ENCODE data around the gene PPHLN1. TPM values are rescaled to one million over a fixed set of nuclear protein-coding genes. Genes with fewer than 3 reads are reported as not detected.

PPHLN1 gene
- total RNA-seq, 2 donors from 2014 or later = 66.6 to 77.6 TPM

- H3K27ac Mint-ChIP-seq = no peak overlapping the region
- no peaks in the 10 kb centered on the region for H3K9me3 Mint-ChIP-seq
- H3K27me3 ChIP-seq (ENCODE audit: control insufficient read depth, insufficient read depth, low read length, poor library complexity, severe bottlenecking) = no peaks in the 10 kb centered on the region
- peaks cover 4% of the 10 kb centered on the region for H3K4me1 ChIP-seq (ENCODE audit: control insufficient read depth, insufficient read depth, low read length)
- WGBS, 2 experiments (ENCODE audit: insufficient coverage in 1 of 2, insufficient read length in 1 of 2) = 90% methylated on average over 2 of the region's 2 CpGs; no CpG with 5 or more reads in 1 of the 2 experiments
- no peaks in the 10 kb centered on the region for H3K9me3 ChIP-seq (ENCODE audit: control insufficient read depth, low read length)
- peaks cover 45% of the 10 kb centered on the region for H3K36me3 Mint-ChIP-seq (ENCODE audit: low read depth)
- TF ChIP-seq, protein P1, sequence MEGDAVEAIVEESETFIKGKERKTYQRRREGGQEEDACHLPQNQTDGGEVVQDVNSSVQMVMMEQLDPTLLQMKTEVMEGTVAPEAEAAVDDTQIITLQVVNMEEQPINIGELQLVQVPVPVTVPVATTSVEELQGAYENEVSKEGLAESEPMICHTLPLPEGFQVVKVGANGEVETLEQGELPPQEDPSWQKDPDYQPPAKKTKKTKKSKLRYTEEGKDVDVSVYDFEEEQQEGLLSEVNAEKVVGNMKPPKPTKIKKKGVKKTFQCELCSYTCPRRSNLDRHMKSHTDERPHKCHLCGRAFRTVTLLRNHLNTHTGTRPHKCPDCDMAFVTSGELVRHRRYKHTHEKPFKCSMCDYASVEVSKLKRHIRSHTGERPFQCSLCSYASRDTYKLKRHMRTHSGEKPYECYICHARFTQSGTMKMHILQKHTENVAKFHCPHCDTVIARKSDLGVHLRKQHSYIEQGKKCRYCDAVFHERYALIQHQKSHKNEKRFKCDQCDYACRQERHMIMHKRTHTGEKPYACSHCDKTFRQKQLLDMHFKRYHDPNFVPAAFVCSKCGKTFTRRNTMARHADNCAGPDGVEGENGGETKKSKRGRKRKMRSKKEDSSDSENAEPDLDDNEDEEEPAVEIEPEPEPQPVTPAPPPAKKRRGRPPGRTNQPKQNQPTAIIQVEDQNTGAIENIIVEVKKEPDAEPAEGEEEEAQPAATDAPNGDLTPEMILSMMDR (conservative IDR thresholded peaks at IDR 0.05) = no peak
- H3K4me3 ChIP-seq (ENCODE audit: low read length) = no peak overlapping the region
- peaks cover 13% of the 10 kb centered on the region for H3K4me1 Mint-ChIP-seq
- peaks cover 27% of the 10 kb centered on the region for H3K36me3 ChIP-seq (ENCODE audit: control insufficient read depth, insufficient read depth, low read length)
- H3K9ac ChIP-seq (ENCODE audit: extremely low read depth, low read length, poor library complexity, severe bottlenecking) = no peak overlapping the region
- H3K4me3 Mint-ChIP-seq = no peak overlapping the region
- H3K27ac ChIP-seq (ENCODE audit: low read depth, low read length) = no peak overlapping the region
- no peaks in the 10 kb centered on the region for H3K27me3 Mint-ChIP-seq (ENCODE audit: insufficient read depth)
- no peak for DNase-seq
These were observed 102.9 kb downstream of the PPHLN1 start for GRCh38 chr12:42428850-42429249.

GRCh38 chr12:42432517-42433140 lies 106.7 kb downstream of the PPHLN1 start:
- no peaks in the 10 kb centered on the region for H3K27me3 ChIP-seq (ENCODE audit: control insufficient read depth, insufficient read depth, low read length, poor library complexity, severe bottlenecking)
- Mint-ChIP-seq H3K27me3 (ENCODE audit: insufficient read depth) (no peaks in the 10 kb centered on the region), H3K27ac (no peak overlapping the region), H3K4me1 (peaks cover 4% of the 10 kb centered on the region), H3K4me3 (no peak overlapping the region), H3K36me3 (ENCODE audit: low read depth) (peaks cover 30% of the 10 kb centered on the region), H3K9me3 (no peaks in the 10 kb centered on the region)
- no peak overlapping the region for H3K27ac ChIP-seq (ENCODE audit: low read depth, low read length)
- TF ChIP-seq, protein P1 (conservative IDR thresholded peaks at IDR 0.05) = no peak
- H3K9me3 ChIP-seq (ENCODE audit: control insufficient read depth, low read length) = no peaks in the 10 kb centered on the region
- H3K36me3 ChIP-seq (ENCODE audit: control insufficient read depth, insufficient read depth, low read length) = peaks cover 22% of the 10 kb centered on the region
- DNase-seq = no peak
- no peaks in the 10 kb centered on the region for H3K4me1 ChIP-seq (ENCODE audit: control insufficient read depth, insufficient read depth, low read length)
- no peak overlapping the region for H3K9ac ChIP-seq (ENCODE audit: extremely low read depth, low read length, poor library complexity, severe bottlenecking)
- H3K4me3 ChIP-seq (ENCODE audit: low read length) = no peak overlapping the region
- 95 to 97% methylated on average over 5 of the region's 5 CpGs for WGBS, 2 experiments (ENCODE audit: insufficient coverage in 1 of 2, insufficient read length in 1 of 2)

- Mint-ChIP-seq H3K27ac (no peak overlapping the region), H3K4me3 (no peak overlapping the region), H3K9me3 (peaks cover 26% of the 10 kb centered on the region), H3K36me3 (ENCODE audit: low read depth) (peaks cover 42% of the 10 kb centered on the region), H3K27me3 (ENCODE audit: insufficient read depth) (no peaks in the 10 kb centered on the region), H3K4me1 (peaks cover 19% of the 10 kb centered on the region)
- TF ChIP-seq, protein P1 (conservative IDR thresholded peaks at IDR 0.05) = no peak
- Histone ChIP-seq H3K27me3 (ENCODE audit: control insufficient read depth, insufficient read depth, low read length, poor library complexity, severe bottlenecking) (no peaks in the 10 kb centered on the region), H3K4me1 (ENCODE audit: control insufficient read depth, insufficient read depth, low read length) (no peaks in the 10 kb centered on the region), H3K9me3 (ENCODE audit: control insufficient read depth, low read length) (peaks cover 37% of the 10 kb centered on the region), H3K4me3 (ENCODE audit: low read length) (no peak overlapping the region), H3K27ac (ENCODE audit: low read depth, low read length) (no peak overlapping the region), H3K36me3 (ENCODE audit: control insufficient read depth, insufficient read depth, low read length) (peaks cover 50% of the 10 kb centered on the region), H3K9ac (ENCODE audit: extremely low read depth, low read length, poor library complexity, severe bottlenecking) (no peak overlapping the region)
- no peak for DNase-seq
- WGBS, 2 experiments (ENCODE audit: insufficient coverage in 1 of 2, insufficient read length in 1 of 2) = 89 to 95% methylated on average over 11 of the region's 11 CpGs
These were observed 114.6 kb downstream of the PPHLN1 start for GRCh38 chr12:42440608-42441007.

Data from endodermal cell (in vitro differentiated cells).